Measurements from ENCODE around the gene SUSD5.

DNA sequence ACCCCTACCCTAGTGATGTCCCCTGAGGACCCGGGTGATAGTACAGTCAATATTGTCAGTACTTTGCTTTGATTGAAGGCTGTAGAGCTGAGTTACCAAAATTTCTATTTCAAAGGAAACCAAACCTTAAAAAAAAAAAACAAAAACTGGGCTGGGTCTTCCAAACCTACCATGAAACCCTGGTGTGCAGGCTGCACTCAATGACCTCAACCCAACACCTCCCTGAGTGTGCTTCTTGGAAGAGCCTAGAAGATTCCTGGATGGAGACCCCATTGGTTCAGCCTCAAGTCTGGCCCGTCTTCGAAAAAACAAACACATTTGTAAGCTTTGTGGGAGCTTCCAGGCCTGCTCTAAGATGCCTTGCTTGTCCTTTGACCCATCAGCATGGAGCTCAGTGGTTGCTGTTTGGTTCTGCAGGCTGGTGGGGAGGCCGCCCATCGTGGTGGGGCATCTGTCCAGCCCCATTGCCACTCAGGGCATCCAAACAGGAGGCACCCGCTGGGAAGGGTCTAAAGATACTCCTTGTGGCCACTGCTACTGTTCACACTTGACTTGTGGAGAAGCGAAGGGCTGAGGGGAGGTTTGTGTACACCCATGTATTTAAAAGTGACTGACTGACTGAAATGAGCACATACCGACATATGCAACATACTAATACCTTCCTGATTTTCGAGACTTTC, 72.6 kb downstream of the SUSD5 start:
- TF ChIP-seq, protein P1, sequence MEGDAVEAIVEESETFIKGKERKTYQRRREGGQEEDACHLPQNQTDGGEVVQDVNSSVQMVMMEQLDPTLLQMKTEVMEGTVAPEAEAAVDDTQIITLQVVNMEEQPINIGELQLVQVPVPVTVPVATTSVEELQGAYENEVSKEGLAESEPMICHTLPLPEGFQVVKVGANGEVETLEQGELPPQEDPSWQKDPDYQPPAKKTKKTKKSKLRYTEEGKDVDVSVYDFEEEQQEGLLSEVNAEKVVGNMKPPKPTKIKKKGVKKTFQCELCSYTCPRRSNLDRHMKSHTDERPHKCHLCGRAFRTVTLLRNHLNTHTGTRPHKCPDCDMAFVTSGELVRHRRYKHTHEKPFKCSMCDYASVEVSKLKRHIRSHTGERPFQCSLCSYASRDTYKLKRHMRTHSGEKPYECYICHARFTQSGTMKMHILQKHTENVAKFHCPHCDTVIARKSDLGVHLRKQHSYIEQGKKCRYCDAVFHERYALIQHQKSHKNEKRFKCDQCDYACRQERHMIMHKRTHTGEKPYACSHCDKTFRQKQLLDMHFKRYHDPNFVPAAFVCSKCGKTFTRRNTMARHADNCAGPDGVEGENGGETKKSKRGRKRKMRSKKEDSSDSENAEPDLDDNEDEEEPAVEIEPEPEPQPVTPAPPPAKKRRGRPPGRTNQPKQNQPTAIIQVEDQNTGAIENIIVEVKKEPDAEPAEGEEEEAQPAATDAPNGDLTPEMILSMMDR (IDR thresholded peaks at IDR 0.05) = no peak
- no peak for TF ChIP-seq POLR2A (IDR thresholded peaks at IDR 0.05)
- TF ChIP-seq POLR2AphosphoS5 (IDR thresholded peaks at IDR 0.05) = no peak

All from breast epithelium (tissue), 3 donors.